ENCODE measurements around the gene KRCC1.

Gene KRCC1

DNA sequence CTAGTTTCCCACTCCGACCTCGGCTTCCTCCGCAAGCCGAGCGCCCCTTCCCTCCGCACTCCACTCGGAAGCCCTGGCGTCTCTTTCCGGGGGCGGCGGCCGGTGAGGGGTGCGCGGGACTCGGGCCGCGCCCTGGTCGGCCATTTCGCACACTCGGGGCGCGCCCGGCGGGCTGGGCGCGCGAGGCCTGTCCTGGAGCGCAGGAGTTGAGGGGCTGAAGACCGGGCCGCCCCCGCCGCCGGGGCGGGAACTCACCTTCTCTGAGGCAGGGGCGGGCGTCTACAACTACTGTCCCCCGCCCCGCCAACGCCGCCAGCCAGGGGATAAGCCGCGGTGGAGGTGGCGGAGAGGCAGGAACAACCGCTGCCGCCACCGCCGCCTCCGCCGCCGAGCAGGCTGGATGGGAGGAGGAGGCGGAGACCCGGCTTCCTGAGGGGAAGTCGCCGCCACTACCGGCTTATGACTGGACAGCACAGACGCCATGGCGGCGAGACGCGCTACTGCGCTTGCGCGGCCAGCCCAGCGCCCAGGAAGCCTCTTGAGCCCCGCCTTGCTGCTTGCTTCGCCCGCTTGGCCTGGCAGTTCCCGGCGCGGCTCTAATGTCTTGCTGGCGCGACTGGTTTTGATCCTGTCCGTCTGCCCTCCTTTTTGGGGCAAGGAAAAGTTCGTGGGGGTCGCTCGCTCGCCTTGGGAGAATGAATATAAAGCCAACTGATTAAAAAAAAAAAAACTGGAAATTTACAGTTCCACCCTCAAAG, at the start of gene KRCC1:
KRCC1 (minus strand) TSS at position 413 of the 758 bp plus-strand sequence. CDS start 27,220 bp downstream, outside the sequence.
- peak; percentile 94 for FAIRE-seq

DNA sequence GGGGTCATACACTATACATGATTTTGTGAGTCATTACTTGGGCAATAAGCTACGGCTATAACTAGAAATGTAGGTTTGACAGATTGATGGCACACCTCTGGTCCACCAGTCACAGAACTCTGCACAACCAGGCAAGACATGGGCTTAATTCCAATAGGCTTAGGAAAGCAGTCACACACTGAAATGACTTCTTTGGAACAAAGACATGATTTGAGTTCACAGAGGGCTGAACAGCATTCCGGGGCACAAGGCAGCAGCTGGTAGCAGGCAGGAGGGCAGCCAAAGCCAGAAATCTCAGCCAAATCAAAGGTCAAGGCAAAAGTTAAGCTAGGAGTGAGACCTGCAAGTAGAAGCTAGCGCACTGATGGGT, 44.9 kb upstream of the KRCC1 start:
- DNase-seq (ENCODE audit: insufficient read length, low spot score) = no peak
- no peak for FAIRE-seq

More for the DNA sequence above, at the start of gene KRCC1:
- peak; percentile 96 for DNase-seq (ENCODE audit: insufficient read length, low spot score)

DNA sequence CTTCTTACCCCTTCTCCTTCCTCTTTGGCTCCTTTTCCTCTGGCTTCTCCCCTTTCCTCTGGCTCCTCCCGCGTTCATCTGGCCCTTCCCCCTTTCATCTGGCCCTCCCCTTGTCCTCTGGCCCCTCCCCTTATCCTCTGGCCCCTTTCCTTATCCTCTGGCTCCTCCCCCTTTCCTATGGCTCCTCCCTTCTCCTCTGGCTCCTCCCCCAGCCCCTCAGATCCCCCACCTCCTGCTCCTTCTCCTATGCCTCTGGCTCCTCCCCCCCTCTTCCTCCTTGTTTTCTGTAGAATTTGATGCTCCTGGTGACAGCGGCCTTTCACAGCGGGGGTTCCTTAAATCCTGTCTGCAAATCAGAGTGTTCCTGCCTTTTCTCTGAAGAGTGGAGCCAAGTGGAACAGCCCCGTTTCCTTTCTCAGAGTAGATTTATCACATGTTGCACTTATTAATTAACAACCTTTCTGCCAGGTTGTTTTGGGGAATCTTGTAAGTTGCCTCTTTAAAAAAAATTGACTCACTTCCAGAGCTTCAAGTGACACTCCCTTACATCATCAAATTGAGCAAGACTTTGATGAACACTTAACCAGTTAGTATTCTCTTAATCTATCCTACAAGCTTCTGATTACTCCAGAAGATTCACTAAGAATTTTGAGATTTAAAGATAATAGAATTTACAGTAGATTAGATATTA, 44.4 kb upstream of the KRCC1 start:
- DNase-seq (ENCODE audit: insufficient read length, low spot score) (no peak), FAIRE-seq (no peak)

DNA sequence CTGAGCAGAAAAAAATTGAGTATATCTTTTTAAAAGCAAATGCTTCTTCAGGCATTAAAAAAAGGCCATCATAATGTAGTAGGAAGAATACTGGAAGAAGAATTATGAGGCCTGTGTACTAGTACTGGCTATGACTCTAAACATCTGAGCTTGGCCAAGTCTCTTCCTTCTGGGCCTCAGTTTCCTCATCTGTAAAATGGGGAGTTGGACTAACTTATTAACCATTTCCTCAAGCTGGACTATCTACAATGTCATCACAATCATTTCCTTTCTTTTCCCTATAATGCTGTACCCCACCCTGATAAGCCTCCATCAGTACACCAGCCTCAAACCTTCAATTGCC, 42.9 kb upstream of the KRCC1 start:
- no peak for FAIRE-seq
- no peak for DNase-seq (ENCODE audit: insufficient read length, low spot score)

DNA sequence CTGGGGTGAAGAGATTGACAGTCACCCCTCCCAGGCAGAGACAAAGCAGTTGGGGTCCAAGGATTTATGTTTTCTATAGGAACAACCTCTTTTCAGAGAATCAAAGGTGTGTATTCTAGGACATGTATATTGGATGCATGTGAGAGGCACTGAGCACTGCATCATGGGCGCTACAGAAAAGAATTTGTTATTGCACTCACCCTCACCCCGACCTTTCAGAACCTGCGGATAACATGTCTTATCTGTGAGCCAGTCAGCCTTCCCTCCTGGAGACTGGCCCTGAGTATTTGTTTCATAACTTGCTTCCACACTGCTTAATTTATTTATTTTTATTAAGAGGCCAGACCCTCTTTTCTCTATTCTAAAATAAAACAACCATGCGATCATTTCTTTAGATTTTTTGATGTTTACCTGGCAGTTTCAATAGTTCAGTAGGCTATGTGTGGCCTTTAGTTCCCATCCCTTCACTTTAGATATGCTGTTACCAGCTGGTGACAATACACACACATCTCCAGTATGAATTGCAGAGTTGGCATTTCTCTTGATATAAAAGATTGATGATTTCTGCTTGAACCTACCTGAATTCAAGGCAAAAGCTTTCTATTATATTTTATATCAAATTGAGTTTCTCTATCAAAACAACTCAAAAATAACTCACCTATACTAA, 42.4 kb upstream of the KRCC1 start:
- no peak for DNase-seq (ENCODE audit: insufficient read length, low spot score)
- no peak for FAIRE-seq

DNA sequence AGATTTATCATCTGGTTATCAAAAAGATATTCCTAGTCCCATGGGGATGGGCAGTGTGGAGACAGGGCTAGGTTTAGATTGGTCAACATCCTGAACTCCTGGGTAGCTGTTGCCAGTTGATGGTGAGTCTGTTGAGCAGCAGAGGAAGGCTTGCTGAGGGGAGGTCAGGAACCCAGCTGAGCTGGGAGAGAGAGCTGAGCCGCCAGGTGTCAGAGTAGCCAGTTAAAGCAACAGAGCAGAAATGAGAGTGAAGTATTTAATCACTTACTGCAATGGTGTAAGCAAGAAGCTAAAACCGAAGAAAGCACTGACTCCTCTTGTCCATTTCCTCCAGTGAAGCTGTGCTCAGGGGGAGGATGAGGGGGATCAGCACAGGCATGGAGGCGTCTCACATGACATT, 41.6 kb upstream of the KRCC1 start:
- FAIRE-seq (no peak), DNase-seq (ENCODE audit: insufficient read length, low spot score) (no peak)

DNA sequence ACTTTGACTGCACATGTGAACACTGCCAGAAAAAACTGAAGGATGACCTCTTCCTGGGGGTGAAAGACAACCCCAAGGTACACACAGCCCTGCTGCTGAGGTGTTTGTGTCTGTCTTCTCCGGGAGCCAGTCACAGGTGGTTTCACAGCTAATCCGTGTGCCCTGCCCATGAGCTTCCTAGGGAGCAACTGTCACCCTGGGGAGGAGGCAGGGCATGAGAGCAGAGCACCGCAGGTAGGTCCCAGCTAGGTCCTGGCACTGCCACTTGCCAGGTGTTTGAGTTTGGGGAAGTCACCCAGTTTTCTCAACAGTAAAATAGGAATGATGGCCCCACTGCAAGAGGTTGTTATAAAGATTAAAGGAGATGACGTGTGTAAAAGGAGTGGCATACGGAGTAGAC, 41.1 kb upstream of the KRCC1 start:
- no peak for FAIRE-seq

DNA sequence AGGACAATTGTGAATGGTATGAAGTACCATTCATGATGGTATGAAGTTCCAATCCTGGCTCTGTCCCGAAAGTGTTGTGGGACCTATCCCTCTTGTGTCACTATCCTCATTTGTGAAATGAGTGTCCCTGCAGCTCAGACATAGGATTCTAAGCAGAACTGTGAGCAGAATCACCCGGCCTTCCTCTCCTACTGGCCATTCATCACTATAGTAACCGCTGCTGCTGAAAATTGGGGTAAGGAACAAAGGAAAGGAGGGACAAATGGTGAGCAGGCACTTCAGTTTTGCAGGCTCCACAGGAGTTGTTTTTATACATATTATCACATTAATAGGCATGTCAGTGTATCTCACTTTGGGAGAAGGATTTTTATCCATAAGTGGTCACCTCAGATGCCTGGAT, 39.4 kb upstream of the KRCC1 start:
- DNase-seq (ENCODE audit: insufficient read length, low spot score) (no peak), FAIRE-seq (no peak)

More for the DNA sequence above, 41.1 kb upstream of the KRCC1 start:
- no peak for DNase-seq (ENCODE audit: insufficient read length, low spot score)

DNA sequence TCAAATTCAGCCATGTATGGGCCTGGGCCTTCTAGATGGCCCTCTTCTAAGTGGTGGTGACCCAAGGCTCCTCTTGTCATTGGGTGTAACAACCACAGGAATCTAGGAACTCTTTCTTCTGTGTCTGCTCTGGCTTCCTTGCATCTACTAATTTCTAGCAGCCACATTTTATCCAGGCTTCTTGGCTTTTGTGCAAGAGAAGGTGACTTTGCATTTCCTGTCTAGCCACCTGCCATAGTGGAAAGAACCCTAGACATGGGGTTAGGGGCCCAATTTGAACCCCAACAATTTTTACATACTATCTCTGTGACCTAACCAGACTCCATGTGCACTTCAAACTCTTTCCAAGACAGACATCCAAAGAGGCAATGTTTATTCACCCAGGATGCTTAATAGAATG, 37.2 kb upstream of the KRCC1 start:
- FAIRE-seq (no peak), DNase-seq (ENCODE audit: insufficient read length, low spot score) (no peak)

DNA sequence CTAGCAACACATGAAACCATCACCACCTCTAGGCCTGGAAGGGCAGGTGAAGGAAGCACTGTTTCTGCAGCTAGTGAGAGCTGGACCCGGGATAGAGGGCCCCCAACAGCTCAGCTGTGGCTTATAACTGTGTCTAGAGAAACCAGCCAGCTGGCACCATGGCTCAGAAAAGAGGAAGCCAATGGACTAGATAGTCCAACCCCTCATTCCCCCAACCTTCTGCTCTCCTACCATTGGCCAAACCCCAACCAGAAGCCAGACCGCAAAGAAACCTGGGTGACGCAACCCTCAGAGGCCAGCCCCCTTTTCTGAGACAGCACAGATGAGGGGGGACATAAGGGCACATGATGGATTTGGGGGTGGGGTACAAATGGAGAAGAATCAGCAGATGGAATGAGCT, 36.4 kb upstream of the KRCC1 start:
- no peak for FAIRE-seq

DNA sequence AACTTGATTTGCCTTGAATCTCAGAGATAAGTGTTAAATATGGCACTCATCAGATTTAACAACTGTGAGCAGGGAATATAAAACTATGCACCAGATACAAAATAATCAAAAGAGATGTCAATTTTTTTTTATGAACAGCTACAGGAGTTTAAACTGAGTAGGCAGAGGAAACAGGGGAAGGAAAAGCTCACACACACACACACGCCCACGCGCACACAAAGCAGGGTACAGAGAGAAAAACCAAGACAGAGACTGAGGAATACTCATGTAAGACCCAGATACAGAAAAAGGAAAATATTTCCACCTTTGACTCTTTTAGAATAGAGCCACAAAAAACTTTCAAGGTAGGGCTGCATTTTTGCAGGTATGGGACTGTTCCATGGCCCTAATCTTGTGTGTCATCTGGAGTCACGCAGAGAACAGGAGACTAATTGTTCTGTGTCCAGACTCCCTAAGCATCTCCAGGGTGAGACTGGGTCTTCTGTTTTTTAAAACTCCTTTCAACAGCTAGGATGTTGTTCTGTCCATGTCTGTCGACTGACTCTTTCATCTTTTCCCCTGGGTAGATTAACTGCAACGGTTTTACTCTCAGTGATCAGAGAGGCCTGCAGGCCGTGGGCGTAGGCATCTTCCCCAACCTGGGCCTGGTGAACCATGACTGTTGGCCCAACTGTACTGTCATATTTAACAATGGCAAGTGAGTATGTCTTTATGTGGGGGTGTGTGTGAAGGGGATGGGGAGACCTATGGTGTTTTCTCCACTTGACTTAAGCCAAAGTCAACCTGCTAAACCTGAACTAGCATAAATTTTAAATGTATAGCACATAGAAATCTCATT, 35.1 kb upstream of the KRCC1 start:
- DNase-seq (ENCODE audit: insufficient read length, low spot score) = no peak
- FAIRE-seq = peak; percentile 49

More for the DNA sequence above, 36.4 kb upstream of the KRCC1 start:
- DNase-seq (ENCODE audit: insufficient read length, low spot score) = no peak

DNA sequence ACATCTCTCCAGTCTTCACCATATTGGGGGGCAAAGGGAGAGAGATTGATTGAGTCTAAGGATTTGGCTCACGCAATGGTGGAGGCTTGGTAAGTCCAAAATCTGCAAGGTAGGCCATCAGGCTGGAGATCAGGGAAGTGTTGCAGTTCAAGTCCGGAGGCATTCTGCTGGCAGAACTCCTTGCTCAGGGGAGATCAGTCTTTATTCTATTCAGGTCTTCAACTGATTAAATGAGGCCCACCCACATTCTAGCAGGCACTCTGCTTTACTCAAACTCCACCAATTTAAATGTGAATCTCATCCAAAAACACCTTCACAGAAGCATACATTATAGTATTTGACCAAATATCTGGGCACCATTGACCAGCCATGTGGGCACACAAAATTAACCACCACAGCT, 33.4 kb upstream of the KRCC1 start:
- DNase-seq (ENCODE audit: insufficient read length, low spot score) = no peak
- FAIRE-seq = no peak

DNA sequence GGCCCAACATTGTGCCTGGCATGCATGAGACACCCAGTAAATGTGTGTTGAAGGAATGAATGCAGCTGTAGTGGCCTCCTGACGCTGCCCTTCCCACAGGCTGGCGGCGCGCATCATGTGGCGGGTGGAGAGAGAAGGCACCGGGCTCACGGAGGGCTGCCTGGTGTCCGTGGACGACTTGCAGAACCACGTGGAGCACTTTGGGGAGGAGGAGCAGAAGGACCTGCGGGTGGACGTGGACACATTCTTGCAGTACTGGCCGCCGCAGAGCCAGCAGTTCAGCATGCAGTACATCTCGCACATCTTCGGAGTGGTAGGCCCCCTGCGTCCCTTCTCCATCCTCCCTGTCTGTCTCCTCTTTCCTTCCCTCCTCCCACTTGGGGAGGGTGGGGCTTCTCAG, 32.2 kb upstream of the KRCC1 start:
- FAIRE-seq = no peak
- DNase-seq (ENCODE audit: insufficient read length, low spot score) = no peak

DNA sequence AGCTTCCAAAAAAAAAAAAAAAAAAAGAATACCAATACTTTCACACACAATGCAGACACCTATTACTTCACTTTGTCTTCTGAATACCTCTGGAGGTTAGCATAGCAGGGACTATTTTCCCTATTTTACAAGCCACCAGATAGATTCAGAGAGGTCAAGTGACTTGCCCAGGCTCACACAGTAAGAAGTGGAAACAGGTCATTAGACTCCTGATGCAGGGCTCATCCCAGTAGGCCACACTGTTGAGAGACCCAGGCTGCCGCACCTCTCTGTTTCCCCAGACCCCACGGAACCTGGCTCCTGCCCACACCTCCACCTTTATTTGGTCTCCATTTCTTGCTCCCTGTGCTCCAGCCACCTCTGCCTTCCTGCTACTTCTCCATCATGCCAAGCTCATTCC, 31.5 kb upstream of the KRCC1 start:
- DNase-seq (ENCODE audit: insufficient read length, low spot score) (no peak), FAIRE-seq (no peak)

DNA sequence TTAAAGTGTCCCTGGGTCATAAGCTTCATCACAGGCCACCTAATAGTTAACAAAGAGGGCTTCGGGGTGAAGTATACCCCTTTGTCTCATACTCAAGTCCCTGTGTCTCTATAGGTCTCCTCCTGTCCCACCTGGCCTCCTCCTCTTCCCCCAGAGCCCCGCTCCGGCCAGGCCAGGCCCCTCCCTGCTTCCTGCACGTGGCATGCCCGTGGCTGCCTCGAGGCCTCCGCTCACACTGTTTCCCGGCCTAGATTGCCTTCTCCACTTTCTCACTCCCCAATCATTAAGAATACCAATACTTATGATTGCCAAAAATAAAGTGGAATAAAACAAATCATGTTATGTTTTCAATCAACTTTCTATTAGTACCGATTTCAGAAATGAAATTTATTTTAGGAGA, 30.8 kb upstream of the KRCC1 start:
- DNase-seq (ENCODE audit: insufficient read length, low spot score) (no peak), FAIRE-seq (no peak)

DNA sequence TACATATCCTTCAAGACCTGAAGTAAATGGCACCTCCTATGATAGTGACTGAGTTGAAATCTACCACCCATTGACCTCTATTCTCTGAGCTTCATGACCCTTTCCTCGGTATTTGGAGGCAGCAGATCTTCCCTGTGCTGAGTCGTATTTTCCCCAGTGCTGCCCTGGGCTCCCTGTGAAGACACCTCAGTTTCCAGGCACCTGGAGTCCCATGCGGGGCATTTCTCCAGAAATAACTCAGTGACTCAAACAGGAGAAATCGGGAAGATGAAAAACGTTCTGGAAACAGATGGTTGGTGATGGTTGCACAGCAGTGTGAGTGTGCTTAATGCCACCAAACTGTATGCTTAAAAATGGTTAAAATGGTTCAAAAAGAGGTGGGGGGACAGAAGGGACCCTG, 30.0 kb upstream of the KRCC1 start:
- no peak for FAIRE-seq

DNA sequence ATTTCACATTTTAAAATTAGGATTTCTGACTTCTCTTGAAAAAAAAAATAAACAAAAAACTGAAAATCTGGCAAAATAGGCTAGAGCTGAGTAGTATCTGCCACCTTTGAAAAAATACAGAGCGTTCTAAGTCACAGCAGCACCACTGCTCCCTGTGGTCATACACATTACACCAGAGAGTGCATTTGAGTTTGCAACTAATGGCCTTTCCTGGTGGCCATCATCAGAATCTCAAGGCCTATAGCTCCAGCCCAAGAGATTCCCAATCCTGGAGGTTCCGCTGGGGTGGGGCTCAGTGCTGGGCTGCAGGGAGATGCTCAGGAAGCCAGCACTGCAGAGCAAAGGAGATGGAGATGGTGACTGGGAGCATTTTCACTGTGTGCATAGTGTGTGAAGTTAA, 29.5 kb upstream of the KRCC1 start:
- FAIRE-seq (no peak), DNase-seq (ENCODE audit: insufficient read length, low spot score) (no peak)

More for the DNA sequence above, 30.0 kb upstream of the KRCC1 start:
- DNase-seq (ENCODE audit: insufficient read length, low spot score) = no peak

DNA sequence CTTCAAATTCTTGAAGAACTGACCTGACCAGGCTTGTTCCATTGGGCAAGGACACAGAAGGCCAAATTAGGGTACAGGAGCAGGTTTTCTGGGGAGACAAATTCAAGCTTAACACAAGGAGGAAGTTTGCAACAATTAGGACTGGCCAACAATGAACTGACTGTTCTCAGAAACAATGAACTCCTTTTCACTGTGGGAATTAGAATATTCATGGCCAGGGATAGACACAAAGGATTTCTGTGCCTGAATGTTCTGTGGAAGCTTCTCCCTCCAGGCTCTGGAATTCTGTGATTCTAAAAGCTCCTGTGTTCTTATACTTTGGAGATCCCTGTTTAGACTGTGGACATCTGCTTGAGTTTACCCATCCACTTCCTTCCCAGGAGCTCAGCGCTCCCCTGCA, 27.2 kb upstream of the KRCC1 start:
- DNase-seq (ENCODE audit: insufficient read length, low spot score) = no peak
- no peak for FAIRE-seq

DNA sequence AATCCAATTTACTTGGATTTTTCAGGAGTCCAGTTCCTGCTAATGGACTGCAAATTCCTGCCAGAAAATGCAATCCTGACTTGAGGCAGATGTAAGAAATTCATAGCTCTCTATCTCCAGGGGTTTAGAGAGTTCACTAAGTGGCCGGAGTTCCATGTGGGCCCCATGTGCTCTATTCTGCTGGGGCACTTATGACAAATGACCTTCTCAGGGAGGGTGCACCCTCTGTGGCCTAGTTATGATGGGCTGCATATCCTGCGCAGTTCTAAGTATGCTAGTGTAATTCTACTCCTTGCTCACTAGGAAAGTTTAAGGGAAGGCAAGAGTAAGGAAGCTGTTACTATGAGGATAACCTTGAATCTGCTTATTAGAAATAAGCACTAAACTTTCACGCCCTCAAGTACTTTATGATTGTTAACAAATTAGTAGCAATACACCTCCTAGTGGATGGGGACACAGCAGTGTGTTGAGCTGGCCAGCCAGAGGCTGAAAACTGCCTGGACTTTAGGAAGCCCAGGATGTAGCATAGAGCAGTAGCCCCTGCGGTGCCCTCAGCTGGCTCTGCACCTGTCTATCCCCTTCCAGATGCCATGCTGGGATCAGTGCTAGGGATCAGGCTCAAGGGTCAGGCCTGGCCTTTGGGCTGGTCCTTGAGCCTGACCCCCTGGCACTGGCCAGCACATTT, 26.5 kb upstream of the KRCC1 start:
- FAIRE-seq = no peak
- DNase-seq (ENCODE audit: insufficient read length, low spot score) = no peak

DNA sequence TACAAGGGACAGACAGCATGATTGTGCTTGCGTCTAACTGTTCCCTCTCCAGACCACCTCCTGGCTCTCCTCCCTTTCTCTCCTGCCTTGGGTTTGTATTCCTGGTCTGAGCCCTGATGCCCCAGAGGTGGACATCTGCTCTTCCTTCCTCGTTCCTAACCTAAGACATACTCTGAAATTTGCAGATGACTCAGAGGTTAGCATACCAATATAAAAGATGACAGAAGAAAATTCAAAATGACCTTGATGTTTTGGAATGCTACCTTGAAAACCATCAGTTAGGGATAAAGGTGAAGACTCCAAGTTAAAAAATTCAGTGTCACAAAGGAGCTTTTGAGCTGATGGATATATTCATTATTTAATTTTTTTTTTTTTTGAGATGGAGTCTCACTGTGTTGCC, 25.0 kb upstream of the KRCC1 start:
- no peak for FAIRE-seq
- no peak for DNase-seq (ENCODE audit: insufficient read length, low spot score)
